ENCODE measurements around the gene TBL3. TPM values are rescaled to one million over a fixed set of nuclear protein-coding genes. Genes with fewer than 3 reads are reported as not detected.
A peak's percentile ranks its signal among the peaks of the same experiment; 100 is the strongest.

Gene TBL3
- total and polyA plus RNA-seq, 9 of the 15 experiments (the other 6 are each of a cell fraction or from before 2014, with no cell fraction given), result 0.97 to 117 (median 24.5) TPM

DNA sequence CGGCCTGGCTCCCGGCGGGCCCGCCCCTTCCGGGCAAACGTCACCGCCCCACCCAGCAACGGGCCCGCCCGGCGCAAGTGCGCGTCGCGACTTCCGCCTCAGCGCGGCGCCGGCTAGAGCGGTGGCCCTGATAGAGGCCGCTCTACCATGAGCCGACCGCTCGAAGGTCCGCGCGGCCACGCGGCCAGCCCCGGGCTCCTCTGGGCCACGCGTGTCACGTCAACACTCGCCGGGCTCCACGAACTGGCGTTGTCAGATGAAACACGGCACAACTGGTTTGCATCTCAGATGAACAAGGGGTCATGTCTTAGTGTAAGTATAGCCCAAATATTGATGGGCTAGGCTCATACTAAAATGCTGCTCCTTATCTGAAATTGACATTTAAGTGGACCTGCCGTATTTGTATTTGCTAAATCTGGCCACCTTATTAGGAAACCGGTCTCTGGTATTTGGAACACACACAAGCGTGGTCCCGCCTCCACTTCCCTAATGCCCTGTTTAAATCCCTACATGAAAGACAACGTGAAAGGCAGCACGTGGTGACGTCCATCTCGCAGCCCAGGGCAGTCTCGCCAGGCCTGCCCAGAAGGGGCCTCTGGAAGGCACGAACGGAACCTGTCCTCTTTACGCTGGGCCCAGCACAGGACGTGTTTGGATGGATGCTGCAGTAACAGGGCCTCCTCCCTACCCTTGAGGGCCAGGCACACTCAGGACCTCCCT, 38.1 kb downstream of the TBL3 start, which contains the start of gene ZNF598 (continued):
- TF ChIP-seq FUS (optimal IDR thresholded peaks at IDR 0.05; ENCODE audit: low read depth, low read length) (no peak), MTF1 (CRISPR knock-in tag; IDR thresholded peaks at IDR 0.05; ENCODE audit: borderline replicate concordance) (no peak), EP300 (IDR thresholded peaks at IDR 0.05; ENCODE audit: low read length) (peak; percentile 27; the same call in 1 of the 2 replicates), POLR2AphosphoS2 (IDR thresholded peaks at IDR 0.05; ENCODE audit: low read length) (no peak), LARP7 (IDR thresholded peaks at IDR 0.05) (no peak), ZNF77 (CRISPR knock-in tag; IDR thresholded peaks at IDR 0.05) (no peak), HDAC2 (IDR thresholded peaks at IDR 0.05) (peak; percentile 87; the same call in 1 of the 2 replicates), CEBPB (tag; IDR thresholded peaks at IDR 0.05) (no peak), PHF20 (IDR thresholded peaks at IDR 0.05; ENCODE audit: partially characterized antibody) (peak; percentile 88), CHCHD3 (CRISPR knock-in tag; IDR thresholded peaks at IDR 0.05) (peak; percentile 65; the same call in 1 of the 2 replicates), SRSF9 (IDR thresholded peaks at IDR 0.05; ENCODE audit: borderline replicate concordance, low read depth, low read length) (no peak), C11orf30 (IDR thresholded peaks at IDR 0.05; ENCODE audit: low read depth) (no peak), MCM3 (IDR thresholded peaks at IDR 0.05) (no peak), RFX1 (IDR thresholded peaks at IDR 0.05) (no peak), SUPT5H (IDR thresholded peaks at IDR 0.05) (peak; percentile 94), ELF1 (tag; IDR thresholded peaks at IDR 0.05) (peak; percentile 91), LCOR (CRISPR knock-in tag; IDR thresholded peaks at IDR 0.05) (no peak), BDP1 (IDR thresholded peaks at IDR 0.05; ENCODE audit: insufficient read depth, insufficient read length) (no peak), ZNF347 (CRISPR knock-in tag; IDR thresholded peaks at IDR 0.05; ENCODE audit: low read depth) (no peak), RAD51 (IDR thresholded peaks at IDR 0.05; ENCODE audit: borderline replicate concordance, low read depth) (0 out of 2 replicates have a peak, but pooled peaks have one; percentile 13), KDM1A (IDR thresholded peaks at IDR 0.05) (no peak)
- TF ChIP-seq, protein P1, sequence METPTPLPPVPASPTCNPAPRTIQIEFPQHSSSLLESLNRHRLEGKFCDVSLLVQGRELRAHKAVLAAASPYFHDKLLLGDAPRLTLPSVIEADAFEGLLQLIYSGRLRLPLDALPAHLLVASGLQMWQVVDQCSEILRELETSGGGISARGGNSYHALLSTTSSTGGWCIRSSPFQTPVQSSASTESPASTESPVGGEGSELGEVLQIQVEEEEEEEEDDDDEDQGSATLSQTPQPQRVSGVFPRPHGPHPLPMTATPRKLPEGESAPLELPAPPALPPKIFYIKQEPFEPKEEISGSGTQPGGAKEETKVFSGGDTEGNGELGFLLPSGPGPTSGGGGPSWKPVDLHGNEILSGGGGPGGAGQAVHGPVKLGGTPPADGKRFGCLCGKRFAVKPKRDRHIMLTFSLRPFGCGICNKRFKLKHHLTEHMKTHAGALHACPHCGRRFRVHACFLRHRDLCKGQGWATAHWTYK (CRISPR knock-in tag; IDR thresholded peaks at IDR 0.05), result no peak
- TF ChIP-seq, protein P2, sequence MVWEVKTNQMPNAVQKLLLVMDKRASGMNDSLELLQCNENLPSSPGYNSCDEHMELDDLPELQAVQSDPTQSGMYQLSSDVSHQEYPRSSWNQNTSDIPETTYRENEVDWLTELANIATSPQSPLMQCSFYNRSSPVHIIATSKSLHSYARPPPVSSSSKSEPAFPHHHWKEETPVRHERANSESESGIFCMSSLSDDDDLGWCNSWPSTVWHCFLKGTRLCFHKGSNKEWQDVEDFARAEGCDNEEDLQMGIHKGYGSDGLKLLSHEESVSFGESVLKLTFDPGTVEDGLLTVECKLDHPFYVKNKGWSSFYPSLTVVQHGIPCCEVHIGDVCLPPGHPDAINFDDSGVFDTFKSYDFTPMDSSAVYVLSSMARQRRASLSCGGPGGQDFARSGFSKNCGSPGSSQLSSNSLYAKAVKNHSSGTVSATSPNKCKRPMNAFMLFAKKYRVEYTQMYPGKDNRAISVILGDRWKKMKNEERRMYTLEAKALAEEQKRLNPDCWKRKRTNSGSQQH (CRISPR knock-in tag; IDR thresholded peaks at IDR 0.05), result no peak
- TF ChIP-seq, protein P3, sequence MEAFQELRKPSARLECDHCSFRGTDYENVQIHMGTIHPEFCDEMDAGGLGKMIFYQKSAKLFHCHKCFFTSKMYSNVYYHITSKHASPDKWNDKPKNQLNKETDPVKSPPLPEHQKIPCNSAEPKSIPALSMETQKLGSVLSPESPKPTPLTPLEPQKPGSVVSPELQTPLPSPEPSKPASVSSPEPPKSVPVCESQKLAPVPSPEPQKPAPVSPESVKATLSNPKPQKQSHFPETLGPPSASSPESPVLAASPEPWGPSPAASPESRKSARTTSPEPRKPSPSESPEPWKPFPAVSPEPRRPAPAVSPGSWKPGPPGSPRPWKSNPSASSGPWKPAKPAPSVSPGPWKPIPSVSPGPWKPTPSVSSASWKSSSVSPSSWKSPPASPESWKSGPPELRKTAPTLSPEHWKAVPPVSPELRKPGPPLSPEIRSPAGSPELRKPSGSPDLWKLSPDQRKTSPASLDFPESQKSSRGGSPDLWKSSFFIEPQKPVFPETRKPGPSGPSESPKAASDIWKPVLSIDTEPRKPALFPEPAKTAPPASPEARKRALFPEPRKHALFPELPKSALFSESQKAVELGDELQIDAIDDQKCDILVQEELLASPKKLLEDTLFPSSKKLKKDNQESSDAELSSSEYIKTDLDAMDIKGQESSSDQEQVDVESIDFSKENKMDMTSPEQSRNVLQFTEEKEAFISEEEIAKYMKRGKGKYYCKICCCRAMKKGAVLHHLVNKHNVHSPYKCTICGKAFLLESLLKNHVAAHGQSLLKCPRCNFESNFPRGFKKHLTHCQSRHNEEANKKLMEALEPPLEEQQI (IDR thresholded peaks at IDR 0.05), result no peak
- TF ChIP-seq, protein P4, sequence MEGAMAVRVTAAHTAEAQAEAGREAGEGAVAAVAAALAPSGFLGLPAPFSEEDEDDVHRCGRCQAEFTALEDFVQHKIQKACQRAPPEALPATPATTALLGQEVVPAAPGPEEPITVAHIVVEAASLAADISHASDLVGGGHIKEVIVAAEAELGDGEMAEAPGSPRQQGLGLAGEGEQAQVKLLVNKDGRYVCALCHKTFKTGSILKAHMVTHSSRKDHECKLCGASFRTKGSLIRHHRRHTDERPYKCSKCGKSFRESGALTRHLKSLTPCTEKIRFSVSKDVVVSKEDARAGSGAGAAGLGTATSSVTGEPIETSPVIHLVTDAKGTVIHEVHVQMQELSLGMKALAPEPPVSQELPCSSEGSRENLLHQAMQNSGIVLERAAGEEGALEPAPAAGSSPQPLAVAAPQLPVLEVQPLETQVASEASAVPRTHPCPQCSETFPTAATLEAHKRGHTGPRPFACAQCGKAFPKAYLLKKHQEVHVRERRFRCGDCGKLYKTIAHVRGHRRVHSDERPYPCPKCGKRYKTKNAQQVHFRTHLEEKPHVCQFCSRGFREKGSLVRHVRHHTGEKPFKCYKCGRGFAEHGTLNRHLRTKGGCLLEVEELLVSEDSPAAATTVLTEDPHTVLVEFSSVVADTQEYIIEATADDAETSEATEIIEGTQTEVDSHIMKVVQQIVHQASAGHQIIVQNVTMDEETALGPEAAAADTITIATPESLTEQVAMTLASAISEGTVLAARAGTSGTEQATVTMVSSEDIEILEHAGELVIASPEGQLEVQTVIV (CRISPR knock-in tag; IDR thresholded peaks at IDR 0.05; ENCODE audit: borderline replicate concordance), result no peak
